GM23338 (cell line): ENCODE measurements around the gene SOHLH1. TPM values are rescaled to one million over a fixed set of nuclear protein-coding genes. Genes with fewer than 3 reads are reported as not detected.

ENCODE experiments used
- ATAC-seq: fragments of 200-7000 bp; cut with Tn5 transposase; 3 replicates; pipeline ENCODE4 v1.9.1; 2020
- DNase-seq: peaks from one replicate; pipeline ENCODE4 v3.0.0-alpha.2; 2015; ENCODE audit warnings: low spot score
- H2AFZ ChIP-seq: fragments of 200-600 bp; sonication (generic); 2 replicates; pipeline ENCODE4 v1.8.0; 2016; ENCODE audit warnings: antibody characterized with exemption, mild to moderate bottlenecking, moderate library complexity
- H3F3A ChIP-seq: fragments of 200-600 bp; sonication (generic); replicated peaks from 2 replicates; pipeline ENCODE4 v1.8.0; 2017; ENCODE audit warnings: antibody characterized with exemption, mixed run types, low read depth
- H3K27ac ChIP-seq: fragments of 200-600 bp; sonication (generic); 2 replicates; pipeline ENCODE4 v1.6.1; 2016; ENCODE audit warnings: low read depth
- H3K27me3 ChIP-seq: fragments of 200-600 bp; sonication (generic); 2 replicates; pipeline ENCODE4 v1.8.0; 2016; ENCODE audit warnings: mild to moderate bottlenecking, mixed run types, moderate library complexity; ENCODE audit not compliant: insufficient read depth
- H3K36me3 ChIP-seq: fragments of 200-600 bp; sonication (generic); 2 replicates; pipeline ENCODE4 v1.8.0; 2016; ENCODE audit warnings: mild to moderate bottlenecking; ENCODE audit not compliant: insufficient read depth
- H3K4me1 ChIP-seq: fragments of 200-600 bp; sonication (generic); 2 replicates; pipeline ENCODE4 v1.8.0; 2016; ENCODE audit warnings: mild to moderate bottlenecking, moderate library complexity; ENCODE audit not compliant: insufficient read depth
- H3K4me2 ChIP-seq: fragments of 200-600 bp; sonication (generic); 2 replicates; pipeline ENCODE4 v1.7.1; 2017; ENCODE audit warnings: mixed run types
- H3K4me3 ChIP-seq: fragments of 200-600 bp; sonication (generic); 2 replicates; pipeline ENCODE4 v1.6.1; 2016; ENCODE audit warnings: mixed run types
- H3K79me2 ChIP-seq: fragments of 200-600 bp; sonication (generic); replicated peaks from 2 replicates; pipeline ENCODE4 v1.8.0; 2017; ENCODE audit warnings: mild to moderate bottlenecking; ENCODE audit not compliant: insufficient read depth
- H3K9me2 ChIP-seq: fragments of 200-600 bp; sonication (generic); 2 replicates; pipeline ENCODE4 v1.8.0; 2017; ENCODE audit not compliant: insufficient read depth
- H4K20me1 ChIP-seq: fragments of 200-600 bp; sonication (generic); replicated peaks from 2 replicates; pipeline ENCODE4 v1.8.0; 2017; ENCODE audit warnings: mild to moderate bottlenecking; ENCODE audit not compliant: insufficient read depth
- H3K27ac Mint-ChIP-seq: 2 replicates; pipeline ENCODE4 v1.8.0; 2020; ENCODE audit warnings: inconsistent platforms, mild to moderate bottlenecking, moderate library complexity, mixed read lengths
- H3K27me3 Mint-ChIP-seq: 3 replicates; pipeline ENCODE4 v1.8.0; 2022; ENCODE audit warnings: low read depth, mild to moderate bottlenecking, moderate library complexity, mixed read lengths, inconsistent platforms; ENCODE audit not compliant: insufficient read depth, poor library complexity
- H3K36me3 Mint-ChIP-seq: 3 replicates; pipeline ENCODE4 v1.8.0; 2021; ENCODE audit warnings: low read depth, mild to moderate bottlenecking, inconsistent platforms, moderate library complexity, mixed read lengths
- H3K4me1 Mint-ChIP-seq: 3 replicates; pipeline ENCODE4 v1.8.0; 2020; ENCODE audit warnings: mild to moderate bottlenecking, inconsistent platforms, mixed read lengths
- H3K4me3 Mint-ChIP-seq: 3 replicates; pipeline ENCODE4 v1.8.0; 2021; ENCODE audit warnings: moderate library complexity, mild to moderate bottlenecking, inconsistent platforms, mixed read lengths
- H3K9me3 Mint-ChIP-seq: 3 replicates; pipeline ENCODE4 v1.8.0; 2020; ENCODE audit warnings: moderate library complexity, mild to moderate bottlenecking, inconsistent platforms, mixed read lengths
- CREB1 ChIP-seq: fragments of 250-450 bp; sonication (Bioruptor Pico); IDR thresholded peaks from 2 replicates; pipeline ENCODE4 v1.5.0; 2020; ENCODE audit warnings: low read depth, mild to moderate bottlenecking, moderate library complexity
- ETS1 ChIP-seq: IDR thresholded peaks from 2 replicates; pipeline ENCODE4 v1.6.1; 2016; ENCODE audit warnings: antibody characterized with exemption
- EZH2 ChIP-seq: fragments of 200-600 bp; sonication (generic); IDR thresholded peaks from one replicate; pipeline ENCODE4 v1.8.0; 2017; ENCODE audit warnings: antibody characterized with exemption, mild to moderate bottlenecking, low read depth; ENCODE audit not compliant: unreplicated experiment
- JUNB ChIP-seq: IDR thresholded peaks from one replicate; pipeline ENCODE4 v1.6.1; 2016; ENCODE audit warnings: antibody characterized with exemption; ENCODE audit not compliant: unreplicated experiment
- NANOG ChIP-seq: IDR thresholded peaks from 2 replicates; pipeline ENCODE4 v1.6.1; 2016; ENCODE audit warnings: antibody characterized with exemption, borderline replicate concordance
- POLR2AphosphoS5 ChIP-seq: IDR thresholded peaks from 2 replicates; pipeline ENCODE4 v1.6.1; 2016; ENCODE audit warnings: antibody characterized with exemption, low read depth
- STAT1 ChIP-seq: IDR thresholded peaks from one replicate; pipeline ENCODE4 v1.6.1; 2016; ENCODE audit warnings: antibody characterized with exemption; ENCODE audit not compliant: unreplicated experiment
- ZNF114 ChIP-seq: fragments of 250-450 bp; sonication (Bioruptor Pico); IDR thresholded peaks from 2 replicates; pipeline ENCODE4 v1.5.0; 2020; ENCODE audit warnings: mild to moderate bottlenecking, moderate library complexity
- ZNF331 ChIP-seq: fragments of 250-450 bp; sonication (Bioruptor Pico); IDR thresholded peaks from 2 replicates; pipeline ENCODE4 v1.5.0; 2020; ENCODE audit warnings: low read depth, mild to moderate bottlenecking, moderate library complexity
- polyA plus RNA-seq: library from polyadenylated mRNA; unstranded; fragments of >200 nt; fragmentation: Nextera tagmentation; extraction: Ambion mirVana; gene quantifications from 2 replicates; pipeline ENCODE4 v1.2.1, GENCODE V29; 2016
- total RNA-seq: library from RNA; depleted of rRNA; stranded (reverse); fragments of >200 nt; shearing (Covaris generic); gene quantifications from 2 replicates; pipeline ENCODE4 v1.2.3, GENCODE V29; 2014
- TF ChIP-seq, protein P1 (sequence below): IDR thresholded peaks from one replicate; pipeline ENCODE4 v1.6.1; 2018; ENCODE audit warnings: antibody characterized with exemption; ENCODE audit not compliant: unreplicated experiment
- TF ChIP-seq, protein P2 (sequence below), 2 experiments: fragments of 200-600 bp in 1 of 2; sonication (generic) in 1 of 2; conservative IDR thresholded peaks; 2 replicates each; pipeline versions ENCODE4 v1.5.1 to v1.6.1; 2016 to 2017; ENCODE audit warnings: antibody characterized with exemption in 2 of 2, low read depth in 2 of 2, mild to moderate bottlenecking in 2 of 2, moderate library complexity in 1 of 2

Gene SOHLH1
- total and polyA plus RNA-seq, 2 experiments from 2014 or later = 0.21 TPM; not detected in 1

- TF ChIP-seq, protein P1, sequence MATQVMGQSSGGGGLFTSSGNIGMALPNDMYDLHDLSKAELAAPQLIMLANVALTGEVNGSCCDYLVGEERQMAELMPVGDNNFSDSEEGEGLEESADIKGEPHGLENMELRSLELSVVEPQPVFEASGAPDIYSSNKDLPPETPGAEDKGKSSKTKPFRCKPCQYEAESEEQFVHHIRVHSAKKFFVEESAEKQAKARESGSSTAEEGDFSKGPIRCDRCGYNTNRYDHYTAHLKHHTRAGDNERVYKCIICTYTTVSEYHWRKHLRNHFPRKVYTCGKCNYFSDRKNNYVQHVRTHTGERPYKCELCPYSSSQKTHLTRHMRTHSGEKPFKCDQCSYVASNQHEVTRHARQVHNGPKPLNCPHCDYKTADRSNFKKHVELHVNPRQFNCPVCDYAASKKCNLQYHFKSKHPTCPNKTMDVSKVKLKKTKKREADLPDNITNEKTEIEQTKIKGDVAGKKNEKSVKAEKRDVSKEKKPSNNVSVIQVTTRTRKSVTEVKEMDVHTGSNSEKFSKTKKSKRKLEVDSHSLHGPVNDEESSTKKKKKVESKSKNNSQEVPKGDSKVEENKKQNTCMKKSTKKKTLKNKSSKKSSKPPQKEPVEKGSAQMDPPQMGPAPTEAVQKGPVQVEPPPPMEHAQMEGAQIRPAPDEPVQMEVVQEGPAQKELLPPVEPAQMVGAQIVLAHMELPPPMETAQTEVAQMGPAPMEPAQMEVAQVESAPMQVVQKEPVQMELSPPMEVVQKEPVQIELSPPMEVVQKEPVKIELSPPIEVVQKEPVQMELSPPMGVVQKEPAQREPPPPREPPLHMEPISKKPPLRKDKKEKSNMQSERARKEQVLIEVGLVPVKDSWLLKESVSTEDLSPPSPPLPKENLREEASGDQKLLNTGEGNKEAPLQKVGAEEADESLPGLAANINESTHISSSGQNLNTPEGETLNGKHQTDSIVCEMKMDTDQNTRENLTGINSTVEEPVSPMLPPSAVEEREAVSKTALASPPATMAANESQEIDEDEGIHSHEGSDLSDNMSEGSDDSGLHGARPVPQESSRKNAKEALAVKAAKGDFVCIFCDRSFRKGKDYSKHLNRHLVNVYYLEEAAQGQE = no peak
- TF ChIP-seq ZNF114 (CRISPR knock-in tag) (no peak), EZH2 (no peak), JUNB (no peak), ETS1 (no peak), CREB1 (no peak), POLR2AphosphoS5 (no peak), ZNF331 (no peak)
- TF ChIP-seq, protein P2, sequence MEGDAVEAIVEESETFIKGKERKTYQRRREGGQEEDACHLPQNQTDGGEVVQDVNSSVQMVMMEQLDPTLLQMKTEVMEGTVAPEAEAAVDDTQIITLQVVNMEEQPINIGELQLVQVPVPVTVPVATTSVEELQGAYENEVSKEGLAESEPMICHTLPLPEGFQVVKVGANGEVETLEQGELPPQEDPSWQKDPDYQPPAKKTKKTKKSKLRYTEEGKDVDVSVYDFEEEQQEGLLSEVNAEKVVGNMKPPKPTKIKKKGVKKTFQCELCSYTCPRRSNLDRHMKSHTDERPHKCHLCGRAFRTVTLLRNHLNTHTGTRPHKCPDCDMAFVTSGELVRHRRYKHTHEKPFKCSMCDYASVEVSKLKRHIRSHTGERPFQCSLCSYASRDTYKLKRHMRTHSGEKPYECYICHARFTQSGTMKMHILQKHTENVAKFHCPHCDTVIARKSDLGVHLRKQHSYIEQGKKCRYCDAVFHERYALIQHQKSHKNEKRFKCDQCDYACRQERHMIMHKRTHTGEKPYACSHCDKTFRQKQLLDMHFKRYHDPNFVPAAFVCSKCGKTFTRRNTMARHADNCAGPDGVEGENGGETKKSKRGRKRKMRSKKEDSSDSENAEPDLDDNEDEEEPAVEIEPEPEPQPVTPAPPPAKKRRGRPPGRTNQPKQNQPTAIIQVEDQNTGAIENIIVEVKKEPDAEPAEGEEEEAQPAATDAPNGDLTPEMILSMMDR (conservative IDR thresholded peaks at IDR 0.05; ENCODE audit: low read depth in 2 of 2) = no peak
Measured at GRCh38 chr9:135664801-135665794, 34.2 kb downstream of the SOHLH1 start (continued).

GRCh38 chr9:135664266-135664665 lies 35.0 kb downstream of the SOHLH1 start:
- DNase-seq (no peak), ATAC-seq (no peak)
- no peak overlapping the region for H3K27ac ChIP-seq
- peaks cover 8% of the 10 kb centered on the region for H3K36me3 Mint-ChIP-seq
- no peaks in the 10 kb centered on the region for H3K36me3 ChIP-seq
- H3K4me1 ChIP-seq = no peaks in the 10 kb centered on the region; the same call in 1 of the 2 replicates
- no peak overlapping the region for H3K4me3 ChIP-seq
- no peaks in the 10 kb centered on the region for H3K79me2 ChIP-seq
- H3K4me2 ChIP-seq = no peak overlapping the region
- H3K27me3 Mint-ChIP-seq = peaks cover 2% of the 10 kb centered on the region
- H3K9me3 Mint-ChIP-seq = peaks cover 16% of the 10 kb centered on the region
- H3K27me3 ChIP-seq = no peaks in the 10 kb centered on the region
- no peak overlapping the region for H2AFZ ChIP-seq
- no peaks in the 10 kb centered on the region for H3K9me2 ChIP-seq
- no peaks in the 10 kb centered on the region for H4K20me1 ChIP-seq
- H3K4me1 Mint-ChIP-seq = peaks cover 6% of the 10 kb centered on the region
- H3K27ac Mint-ChIP-seq = no peak overlapping the region
- no peaks in the 10 kb centered on the region for H3F3A ChIP-seq
- no peak overlapping the region for H3K4me3 Mint-ChIP-seq
- TF ChIP-seq, protein P1 = no peak
- TF ChIP-seq ETS1 = no peak
- no peak for TF ChIP-seq ZNF331
- no peak for TF ChIP-seq EZH2
- TF ChIP-seq NANOG = no peak
- no peak for TF ChIP-seq STAT1
